IMR-90 (cell line): ENCODE results near the gene DCAF5.

Experiments used
- CHD1 ChIP-seq: IDR thresholded peaks from 2 replicates; pipeline ENCODE4 v1.6.1; 2012; ENCODE audit warnings: low read depth, low read length, improper control_type of control experiment
- CTCF ChIP-seq: conservative IDR thresholded peaks from 2 replicates; pipeline ENCODE4 v1.5.1; 2012; ENCODE audit warnings: mild to moderate bottlenecking, low read depth, low read length, improper control_type of control experiment
- FOS ChIP-seq: fragments of 150-350 bp; IDR thresholded peaks from 2 replicates; pipeline ENCODE4 v1.6.1; 2016; ENCODE audit warnings: low read depth, low read length
- POLR2A ChIP-seq: IDR thresholded peaks from 2 replicates; pipeline ENCODE4 v1.6.1; 2012; ENCODE audit warnings: mild to moderate bottlenecking, low read depth, low read length
- RAD21 ChIP-seq: IDR thresholded peaks from 2 replicates; pipeline ENCODE4 v1.6.1; 2012; ENCODE audit warnings: low read length, improper control_type of control experiment

DNA sequence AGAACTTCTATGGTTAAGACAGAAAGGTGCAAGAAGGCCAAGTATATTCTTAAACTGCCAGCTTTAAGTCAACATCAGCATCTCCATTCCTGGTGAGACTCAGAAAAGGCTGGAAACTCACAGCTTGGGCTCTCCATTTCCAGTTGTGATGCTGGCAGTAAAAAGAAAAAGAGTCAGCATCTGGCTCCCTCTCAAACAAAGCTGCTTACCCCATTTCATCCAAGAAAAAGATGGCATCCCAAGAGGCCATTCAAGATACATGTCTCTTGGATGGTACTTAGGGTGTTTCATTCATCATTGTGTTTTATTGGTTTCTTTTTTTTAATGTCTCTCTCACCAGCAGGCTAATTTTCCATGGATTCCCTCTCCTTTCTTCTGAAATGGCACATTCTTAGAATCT is 61.9 kb downstream of the DCAF5 start:
- no peak for TF ChIP-seq RAD21
- TF ChIP-seq CTCF, result no peak
- no peak for TF ChIP-seq FOS
- no peak for TF ChIP-seq CHD1
- no peak for TF ChIP-seq POLR2A
